Left ventricle myocardium inferior (tissue), 1 donor: ENCODE results near the gene BRF1. TPM values are rescaled to one million over a fixed set of nuclear protein-coding genes. Genes with fewer than 3 reads are reported as not detected.

Experiments
- DNase-seq: peaks from one replicate; pipeline ENCODE4 v3.0.0-alpha.2; 2020
- H3K27ac ChIP-seq: fragments of 200-600 bp; replicated peaks from 2 replicates; pipeline ENCODE4 v1.8.0; 2021
- H3K27me3 ChIP-seq: fragments of 200-600 bp; 2 replicates; pipeline ENCODE4 v1.8.0; 2021; ENCODE audit warnings: low read depth
- H3K36me3 ChIP-seq: fragments of 200-600 bp; 2 replicates; pipeline ENCODE4 v1.8.0; 2021
- H3K4me1 ChIP-seq: fragments of 200-600 bp; 2 replicates; pipeline ENCODE4 v1.8.0; 2021
- H3K4me3 ChIP-seq: fragments of 200-600 bp; 2 replicates; pipeline ENCODE4 v1.8.0; 2021; ENCODE audit warnings: mild to moderate bottlenecking, moderate library complexity
- H3K9me3 ChIP-seq: fragments of 200-600 bp; replicated peaks from 2 replicates; pipeline ENCODE4 v1.8.0; 2021
- intact Hi-C: fragments of 100-400 bp; cut with micrococcal nuclease; formaldehyde crosslinking; loops from one replicate; pipeline ENCODE4 v1.11.0; 2022
- total RNA-seq: library from RNA; stranded (reverse); fragmentation: NEBNext Ultra II Directional; extraction: Animal tissue kit (Norgen Biotek cat#: 25700); gene quantifications from one replicate; pipeline ENCODE4 v1.2.1, GENCODE V29; 2021
- TF ChIP-seq, protein P1 (sequence below): fragments of 200-600 bp; IDR thresholded peaks from 2 replicates; pipeline ENCODE4 v1.8.0; 2021; ENCODE audit warnings: antibody characterized with exemption, mild to moderate bottlenecking, borderline replicate concordance
- donor health status: DM: no; HTN: yes; CAD: no; lungs with severe emphysema.

BRF1 gene
- total RNA-seq, 1 donor from 2014 or later, result 19.8 TPM

GRCh38 chr14:105257464-105257863, 43.3 kb downstream of the BRF1 start:
- Histone ChIP-seq H3K4me1 (peaks cover 37% of the 10 kb centered on the region), H3K4me3 (no peak overlapping the region), H3K27ac (no peak overlapping the region), H3K27me3 (no peaks in the 10 kb centered on the region), H3K9me3 (no peaks in the 10 kb centered on the region), H3K36me3 (peaks cover 21% of the 10 kb centered on the region)
- DNase-seq, result no peak
- intact Hi-C loops, result no loop called here
- TF ChIP-seq, protein P1, sequence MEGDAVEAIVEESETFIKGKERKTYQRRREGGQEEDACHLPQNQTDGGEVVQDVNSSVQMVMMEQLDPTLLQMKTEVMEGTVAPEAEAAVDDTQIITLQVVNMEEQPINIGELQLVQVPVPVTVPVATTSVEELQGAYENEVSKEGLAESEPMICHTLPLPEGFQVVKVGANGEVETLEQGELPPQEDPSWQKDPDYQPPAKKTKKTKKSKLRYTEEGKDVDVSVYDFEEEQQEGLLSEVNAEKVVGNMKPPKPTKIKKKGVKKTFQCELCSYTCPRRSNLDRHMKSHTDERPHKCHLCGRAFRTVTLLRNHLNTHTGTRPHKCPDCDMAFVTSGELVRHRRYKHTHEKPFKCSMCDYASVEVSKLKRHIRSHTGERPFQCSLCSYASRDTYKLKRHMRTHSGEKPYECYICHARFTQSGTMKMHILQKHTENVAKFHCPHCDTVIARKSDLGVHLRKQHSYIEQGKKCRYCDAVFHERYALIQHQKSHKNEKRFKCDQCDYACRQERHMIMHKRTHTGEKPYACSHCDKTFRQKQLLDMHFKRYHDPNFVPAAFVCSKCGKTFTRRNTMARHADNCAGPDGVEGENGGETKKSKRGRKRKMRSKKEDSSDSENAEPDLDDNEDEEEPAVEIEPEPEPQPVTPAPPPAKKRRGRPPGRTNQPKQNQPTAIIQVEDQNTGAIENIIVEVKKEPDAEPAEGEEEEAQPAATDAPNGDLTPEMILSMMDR, result no peak

DNA sequence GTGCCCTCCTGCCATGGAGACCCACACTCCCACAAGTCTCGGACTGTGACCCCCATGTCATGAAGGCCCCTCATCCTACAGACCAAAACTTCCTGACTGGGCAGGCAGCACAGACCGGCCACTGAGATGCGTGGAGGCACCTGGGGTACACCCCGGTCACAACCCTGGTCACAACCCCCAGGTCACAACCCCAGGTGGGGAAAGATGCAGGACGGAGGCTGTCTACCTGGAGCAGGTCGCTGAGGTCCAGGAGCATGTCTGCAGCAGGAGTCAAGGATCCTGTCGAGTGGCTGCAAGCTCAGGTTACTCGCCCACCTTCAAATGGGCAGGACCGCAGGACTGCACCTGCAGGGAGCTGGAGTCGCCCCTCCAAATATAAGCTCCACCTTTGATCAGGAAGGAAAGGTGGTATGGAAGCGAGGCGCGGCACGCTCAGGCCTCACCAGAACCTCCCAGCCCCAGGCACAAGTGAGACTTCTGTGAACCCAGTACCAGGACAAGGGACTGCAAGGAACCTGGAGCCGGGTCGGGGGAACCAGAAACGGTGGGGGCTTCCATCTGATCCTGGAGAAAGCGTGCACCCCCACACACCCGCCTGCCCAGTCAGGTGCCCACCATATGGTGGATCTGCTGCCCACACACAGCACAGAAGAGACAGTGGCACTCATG, 44.4 kb downstream of the BRF1 start:
- TF ChIP-seq, protein P1, result no peak

GRCh38 chr14:105255021-105255507, 45.7 kb downstream of the BRF1 start:
- peaks cover 45% of the 10 kb centered on the region for H3K36me3 ChIP-seq
- no peaks in the 10 kb centered on the region for H3K27me3 ChIP-seq
- H3K9me3 ChIP-seq, result no peaks in the 10 kb centered on the region
- TF ChIP-seq, protein P1, result peak; percentile 36
- peaks cover 26% of the 10 kb centered on the region for H3K4me1 ChIP-seq
- peak; percentile 52 for DNase-seq
- peak overlapping the region; percentile 64 for H3K27ac ChIP-seq
- intact Hi-C loops, result no loop called here
- H3K4me3 ChIP-seq, result no peak overlapping the region

More for the DNA sequence above, 44.4 kb downstream of the BRF1 start:
- no peak for DNase-seq
- peaks cover 32% of the 10 kb centered on the region for H3K36me3 ChIP-seq
- H3K27ac ChIP-seq, result no peak overlapping the region
- intact Hi-C loops, result no loop called here
- peaks cover 26% of the 10 kb centered on the region for H3K4me1 ChIP-seq
- no peaks in the 10 kb centered on the region for H3K27me3 ChIP-seq
- no peaks in the 10 kb centered on the region for H3K9me3 ChIP-seq
- no peak overlapping the region for H3K4me3 ChIP-seq

GRCh38 chr14:105253329-105253682, 47.5 kb downstream of the BRF1 start:
- H3K27ac ChIP-seq, result no peak overlapping the region
- peaks cover 43% of the 10 kb centered on the region for H3K36me3 ChIP-seq
- DNase-seq, result no peak
- no peaks in the 10 kb centered on the region for H3K9me3 ChIP-seq
- peaks cover 34% of the 10 kb centered on the region for H3K4me1 ChIP-seq
- TF ChIP-seq, protein P1, result no peak
- no peaks in the 10 kb centered on the region for H3K27me3 ChIP-seq
- intact Hi-C loops, result no loop called here
- H3K4me3 ChIP-seq, result no peak overlapping the region

DNA sequence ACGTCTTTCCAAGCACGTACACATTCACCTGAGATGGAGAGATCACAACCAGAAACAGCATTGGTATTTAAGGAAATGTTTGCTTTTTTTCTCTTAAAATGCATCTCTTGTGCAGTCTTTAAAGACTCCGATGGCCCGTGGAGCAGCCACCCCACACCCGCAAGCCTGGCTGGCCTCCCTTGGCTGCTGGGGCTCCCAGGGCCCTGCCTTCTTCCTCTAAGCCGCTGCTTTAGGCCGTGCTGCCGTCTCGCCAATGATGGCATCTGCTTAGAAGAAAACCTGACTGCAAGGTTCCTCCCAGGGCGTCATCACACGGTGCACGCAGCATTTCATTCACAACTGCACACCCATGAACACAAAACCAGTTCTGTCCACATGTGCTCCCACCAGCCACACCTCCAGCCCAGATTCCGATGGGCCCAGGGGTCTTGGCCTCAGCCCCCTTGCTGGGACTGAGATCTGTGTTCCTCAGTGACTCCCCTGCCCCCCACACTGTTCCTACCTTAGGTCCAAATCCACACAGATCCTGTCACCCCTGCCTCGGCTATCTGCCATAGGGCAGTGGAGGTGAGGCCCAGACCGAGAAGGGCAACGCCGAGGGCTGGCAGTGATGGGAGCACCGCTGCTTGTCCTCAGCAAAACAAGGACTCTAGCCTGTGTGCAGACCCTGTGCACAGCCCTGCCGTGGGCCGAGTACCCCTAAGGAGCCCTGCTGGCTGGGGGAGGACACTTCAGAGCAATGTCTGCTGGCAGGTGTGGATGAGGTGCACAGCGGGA, 48.1 kb downstream of the BRF1 start:
- Histone ChIP-seq H3K36me3 (peaks cover 43% of the 10 kb centered on the region), H3K27me3 (no peaks in the 10 kb centered on the region), H3K4me1 (peaks cover 39% of the 10 kb centered on the region), H3K27ac (no peak overlapping the region), H3K4me3 (no peak overlapping the region), H3K9me3 (no peaks in the 10 kb centered on the region)
- TF ChIP-seq, protein P1, result no peak
- intact Hi-C loops, result no loop called here
- DNase-seq, result no peak
